H1 (cell line): Measurements from ENCODE around the gene NFKB1. TPM values are rescaled to one million over a fixed set of nuclear protein-coding genes. Genes with fewer than 3 reads are reported as not detected.

Experiments
- CTCF ChIA-PET: fragments of 300-600 bp; sonication (Branson Sonifier 250); formaldehyde crosslinking; loops from one replicate; lab custom pipeline; 2021; ENCODE audit not compliant: partially characterized antibody; lab: Charles Lee
- POLR2A ChIA-PET: fragments of 300-600 bp; sonication (Branson Sonifier 250); formaldehyde crosslinking; loops from one replicate; lab custom pipeline; 2021; ENCODE audit warnings: inconsistent platforms; ENCODE audit not compliant: partially characterized antibody; lab: Charles Lee
- DNase-seq, 2 experiments: peaks; one replicate each; pipeline versions ENCODE4 v3.0.0 to v3.0.0-alpha.2; 2010 to 2022; ENCODE audit warnings: low spot score in 2 of 2, low read depth in 1 of 2, mixed read lengths in 1 of 2
- FAIRE-seq: peaks from 2 replicates; lab custom pipeline; 2011; peaks lifted over from hg19 to GRCh38; lab: Jason Lieb, UNC
- H2AFZ ChIP-seq: 2 replicates; pipeline ENCODE4 v1.8.1; 2012; ENCODE audit warnings: low read length, inconsistent platforms
- H2AK5ac ChIP-seq: 2 replicates; pipeline ENCODE4 v1.6.1; 2013; ENCODE audit warnings: low read depth, low read length
- H2BK120ac ChIP-seq: replicated peaks from 2 replicates; pipeline ENCODE3; 2013; ENCODE audit warnings: low read depth, low read length, inconsistent platforms
- H2BK12ac ChIP-seq: 2 replicates; pipeline ENCODE4 v1.6.1; 2013; ENCODE audit warnings: low read depth, low read length
- H2BK15ac ChIP-seq: 2 replicates; pipeline ENCODE4 v1.6.1; 2013; ENCODE audit warnings: low read length
- H2BK20ac ChIP-seq: 2 replicates; pipeline ENCODE4 v1.6.1; 2013; ENCODE audit warnings: low read length
- H2BK5ac ChIP-seq: 2 replicates; pipeline ENCODE4 v1.6.1; 2013; ENCODE audit warnings: low read depth, low read length
- H3K14ac ChIP-seq: 2 replicates; pipeline ENCODE4 v1.6.1; 2013; ENCODE audit warnings: inconsistent platforms; ENCODE audit not compliant: insufficient read length
- H3K18ac ChIP-seq: 2 replicates; pipeline ENCODE4 v1.6.1; 2013; ENCODE audit warnings: low read length; ENCODE audit errors: extremely low read depth
- H3K23ac ChIP-seq: 2 replicates; pipeline ENCODE4 v1.6.1; 2013; ENCODE audit warnings: inconsistent platforms; ENCODE audit not compliant: insufficient read length
- H3K23me2 ChIP-seq: 2 replicates; pipeline ENCODE4 v1.6.1; 2013; ENCODE audit warnings: low read depth, low read length
- H3K27ac ChIP-seq: 2 replicates; pipeline ENCODE4 v1.6.1; 2011; ENCODE audit warnings: low read depth, low read length, inconsistent platforms
- H3K27me3 ChIP-seq, 4 experiments: replicated peaks in 1 of 4; 1 replicate in 1 of 4; 2 replicates in 3 of 4; pipeline versions ENCODE4 v1.6.1 to v1.8.1; 2011 to 2013; ENCODE audit warnings: low read length in 3 of 4, mild to moderate bottlenecking in 3 of 4, inconsistent platforms in 2 of 4, mixed read lengths in 2 of 4, moderate library complexity in 1 of 4; ENCODE audit not compliant: control insufficient read depth in 3 of 4, insufficient read depth in 3 of 4; ENCODE audit errors: extremely low read depth in 1 of 4
- H3K36me3 ChIP-seq, 4 experiments: 2 replicates each; pipeline versions ENCODE4 v1.6.1 to v1.8.1; 2011 to 2013; ENCODE audit warnings: mild to moderate bottlenecking in 4 of 4, low read length in 3 of 4, moderate library complexity in 2 of 4, control low read depth in 1 of 4, inconsistent platforms in 1 of 4; ENCODE audit not compliant: insufficient read depth in 4 of 4, control insufficient read depth in 2 of 4
- H3K4ac ChIP-seq: replicated peaks from 2 replicates; pipeline ENCODE3; 2013; ENCODE audit warnings: low read length, low read depth, mixed read lengths, inconsistent platforms; ENCODE audit not compliant: insufficient read length
- H3K4me1 ChIP-seq, 4 experiments: replicated peaks in 1 of 4; 1 replicate in 1 of 4; 2 replicates in 3 of 4; pipeline versions ENCODE4 v1.6.1 to v1.8.1; 2011 to 2013; ENCODE audit warnings: low read length in 3 of 4, inconsistent platforms in 2 of 4, mixed read lengths in 1 of 4; ENCODE audit not compliant: insufficient read depth in 4 of 4, control insufficient read depth in 3 of 4
- H3K4me2 ChIP-seq, 2 experiments: 2 replicates each; pipeline versions ENCODE4 v1.6.1 to v1.8.1; 2011 to 2013; ENCODE audit warnings: low read depth in 2 of 2, low read length in 2 of 2, control low read depth in 1 of 2, inconsistent platforms in 1 of 2, mild to moderate bottlenecking in 1 of 2; ENCODE audit not compliant: insufficient read depth in 1 of 2
- H3K4me3 ChIP-seq, 4 experiments: fragments of 200-600, 300-600 bp in 1 of 4; sonication (generic), shearing (Covaris generic), sonication (Bioruptor Twin) in 1 of 4; 2 replicates each; pipeline versions ENCODE4 v1.5.1 to v1.8.1; 2011 to 2016; ENCODE audit warnings: low read length in 4 of 4, low read depth in 3 of 4, control low read depth in 2 of 4, inconsistent platforms in 2 of 4, mild to moderate bottlenecking in 2 of 4, mixed read lengths in 1 of 4, moderate library complexity in 1 of 4; ENCODE audit not compliant: insufficient read depth in 2 of 4; ENCODE audit errors: extremely low read depth in 1 of 4
- H3K56ac ChIP-seq: replicated peaks from 2 replicates; pipeline ENCODE3; 2013; ENCODE audit warnings: low read depth, mild to moderate bottlenecking, mixed read lengths, low read length, inconsistent platforms; ENCODE audit not compliant: insufficient read length
- H3K79me1 ChIP-seq: 2 replicates; pipeline ENCODE4 v1.6.1; 2013; ENCODE audit warnings: low read depth, low read length, control low read depth
- H3K79me2 ChIP-seq, 2 experiments: 2 replicates each; pipeline versions ENCODE4 v1.6.1 to v1.8.1; 2012 to 2013; ENCODE audit warnings: low read length in 2 of 2, mild to moderate bottlenecking in 2 of 2, inconsistent platforms in 1 of 2; ENCODE audit not compliant: insufficient read depth in 2 of 2, control insufficient read depth in 1 of 2
- H3K9ac ChIP-seq, 4 experiments: replicated peaks in 1 of 4; 1 replicate in 1 of 4; 2 replicates in 3 of 4; pipeline versions ENCODE4 v1.6.1 to v1.8.1; 2011 to 2013; ENCODE audit warnings: low read depth in 3 of 4, low read length in 3 of 4, control low read depth in 2 of 4, mild to moderate bottlenecking in 2 of 4, moderate library complexity in 2 of 4, inconsistent platforms in 1 of 4; ENCODE audit errors: extremely low read depth in 1 of 4
- H3K9me3 ChIP-seq, 2 experiments: 2 replicates each; pipeline versions ENCODE4 v1.6.1 to v1.8.1; 2012 to 2013; ENCODE audit warnings: mild to moderate bottlenecking in 2 of 2, moderate library complexity in 2 of 2, control low read depth in 1 of 2, inconsistent platforms in 1 of 2, low read depth in 1 of 2, low read length in 1 of 2, mixed read lengths in 1 of 2; ENCODE audit not compliant: insufficient read depth in 2 of 2
- H4K20me1 ChIP-seq, 2 experiments: replicated peaks in 1 of 2; 2 replicates each; pipeline versions ENCODE3 to v1.8.1; 2011 to 2013; ENCODE audit warnings: inconsistent platforms in 2 of 2, low read length in 2 of 2, mild to moderate bottlenecking in 1 of 2; ENCODE audit not compliant: insufficient read depth in 2 of 2, control insufficient read depth in 1 of 2
- H4K5ac ChIP-seq: 2 replicates; pipeline ENCODE4 v1.6.1; 2013; ENCODE audit warnings: low read length, low read depth, mixed read lengths, inconsistent platforms; ENCODE audit not compliant: insufficient read length
- H4K8ac ChIP-seq: 2 replicates; pipeline ENCODE4 v1.8.0; 2013; ENCODE audit warnings: mild to moderate bottlenecking, moderate library complexity, low read length, inconsistent platforms; ENCODE audit not compliant: insufficient read depth; ENCODE audit errors: extremely low read depth
- H4K91ac ChIP-seq: replicated peaks from 2 replicates; pipeline ENCODE3; 2013; ENCODE audit warnings: low read length, mixed read lengths, inconsistent platforms; ENCODE audit not compliant: insufficient read length
- ATF3 ChIP-seq: IDR thresholded peaks from 2 replicates; pipeline ENCODE4 v1.6.1; 2011; ENCODE audit warnings: low read depth, mild to moderate bottlenecking, low read length; ENCODE audit not compliant: insufficient read depth
- BRCA1 ChIP-seq: IDR thresholded peaks from 2 replicates; pipeline ENCODE4 v1.6.1; 2012; ENCODE audit warnings: low read depth, low read length, improper control_type of control experiment
- MAFK ChIP-seq: IDR thresholded peaks from 2 replicates; pipeline ENCODE4 v1.6.1; 2012; ENCODE audit warnings: low read depth, mild to moderate bottlenecking, improper control_type of control experiment, low read length
- WGBS, 2 experiments: shearing (Covaris generic) in 1 of 2; methylation state at CpG; one replicate each; pipeline versions ENCODE4 v1.1.6 to v1.1.7; 2013 to 2015; ENCODE audit warnings: low lambda C conversion rate in 2 of 2, mixed read lengths in 2 of 2, inconsistent platforms in 1 of 2, low coverage in 1 of 2, missing lambda C conversion rate in 1 of 2; ENCODE audit not compliant: insufficient replicate concordance in 2 of 2, insufficient coverage in 1 of 2, insufficient read length in 1 of 2; ENCODE audit errors: extremely low coverage in 1 of 2, missing lambda C conversion rate in 1 of 2; 5-methylcytosine and 5-hydroxymethylcytosine counted together
- polyA plus RNA-seq, 7 experiments: library from polyadenylated mRNA; depleted of rRNA in 3 of 7; stranded (reverse) in 5 of 7; unstranded in 2 of 7; fragments of >200 nt in 5 of 7; fragments of 200-250 nt in 2 of 7; gene quantifications; 1 replicate in 5 of 7; 2 replicates in 1 of 7; 4 replicates in 1 of 7; pipeline versions ENCODE4 v1.2.1 to v1.2.3, GENCODE V29; 2011 to 2013; ENCODE audit warnings: missing spikeins in 2 of 7, mixed read lengths in 2 of 7
- total RNA-seq: library from RNA; stranded (reverse); fragmentation: NEBNext Ultra II Directional; extraction: Animal tissue kit (Norgen Biotek cat#: 25700); gene quantifications from 2 replicates; pipeline ENCODE4 v1.2.1, GENCODE V29; 2021

Gene NFKB1
- total and polyA plus RNA-seq, 2 of the 8 experiments (the other 6 are each of a cell fraction or from before 2014, with no cell fraction given), result 2.9 to 6.8 TPM

GRCh38 chr4:102614801-102615200 is 113.6 kb downstream of the NFKB1 start:
- WGBS, 2 experiments, result 90% methylated on average over 9 of the region's 9 CpGs; no CpG with 5 or more reads in 1 of the 2 experiments
- H3K27me3 ChIP-seq, result no peaks in the 10 kb centered on the region

More at GRCh38 chr4:102614801-102615200, 113.6 kb downstream of the NFKB1 start:
- Histone ChIP-seq H3K4me2 (no peak overlapping the region), H4K20me1 (no peaks in the 10 kb centered on the region), H2AFZ (no peak overlapping the region), H4K8ac (no peak overlapping the region; the same call in 1 of the 2 replicates), H2AK5ac (no peak overlapping the region), H2BK5ac (peak overlapping the region; percentile 72; the same call in 1 of the 2 replicates), H3K4me1 (peaks cover 5 to 9% (median 6%) of the 10 kb centered on the region in 4 experiments), H3K9me3 (no peaks in the 10 kb centered on the region), H2BK20ac (peak overlapping the region; percentile 52; the same call in 1 of the 2 replicates), H3K18ac (0 out of 2 replicates have a peak overlapping the region, but pooled peaks have one; percentile 19), H2BK12ac (0 out of 2 replicates have a peak overlapping the region, but pooled peaks have one; percentile 77), H3K56ac (no peak overlapping the region), H3K4me3 (no peak overlapping the region), H3K23me2 (no peaks in the 10 kb centered on the region), H2BK15ac (no peak overlapping the region; the same call in 1 of the 2 replicates), H3K36me3 (no peaks in the 10 kb centered on the region), H4K5ac (no peak overlapping the region), H4K91ac (peak overlapping the region; percentile 36), H2BK120ac (no peak overlapping the region), H3K4ac (no peak overlapping the region), H3K14ac (no peak overlapping the region), H3K79me1 (no peaks in the 10 kb centered on the region), H3K23ac (no peak overlapping the region), H3K79me2 (no peaks in the 10 kb centered on the region), H3K27ac (no peak overlapping the region), H3K9ac (no peak overlapping the region)
- FAIRE-seq, result no peak
- TF ChIP-seq BRCA1 (no peak), ATF3 (no peak), MAFK (no peak)
- ChIA-PET POLR2A (no interaction called here), CTCF (no interaction called here)
- DNase-seq, result no peak
